Chondrocyte (in vitro differentiated cells): ENCODE results near the gene NARS2. TPM values are rescaled to one million over a fixed set of nuclear protein-coding genes. Genes with fewer than 3 reads are reported as not detected.

ENCODE experiments used
- DNase-seq: peaks from one replicate; pipeline ENCODE4 v3.0.0; 2021; ENCODE audit warnings: mixed read lengths, low spot score
- H3K27ac Mint-ChIP-seq: one replicate; pipeline ENCODE4 v1.8.0; 2021; ENCODE audit warnings: mild to moderate bottlenecking, moderate library complexity, mixed read lengths; ENCODE audit not compliant: unreplicated experiment
- H3K27me3 Mint-ChIP-seq: 2 replicates; pipeline ENCODE4 v1.8.0; 2021; ENCODE audit warnings: low read depth, mixed read lengths
- H3K36me3 Mint-ChIP-seq: 2 replicates; pipeline ENCODE4 v1.8.0; 2021; ENCODE audit warnings: low read depth, mixed read lengths
- H3K4me1 Mint-ChIP-seq: 2 replicates; pipeline ENCODE4 v1.8.0; 2021; ENCODE audit warnings: low read depth, mild to moderate bottlenecking, mixed read lengths
- H3K4me3 Mint-ChIP-seq: one replicate; pipeline ENCODE4 v1.8.0; 2021; ENCODE audit warnings: mild to moderate bottlenecking, moderate library complexity, mixed read lengths; ENCODE audit not compliant: unreplicated experiment
- H3K9me3 Mint-ChIP-seq: 2 replicates; pipeline ENCODE4 v1.8.0; 2021; ENCODE audit warnings: low read depth, mixed read lengths
- total RNA-seq: library from RNA; stranded (reverse); gene quantifications from 3 replicates; pipeline ENCODE4 v1.2.1, GENCODE V29; 2021
- TF ChIP-seq, protein P1 (sequence below): fragments of 200-600 bp; sonication (generic); IDR thresholded peaks from 2 replicates; pipeline ENCODE4 v1.5.0; 2021; ENCODE audit warnings: antibody characterized with exemption, mild to moderate bottlenecking, moderate library complexity

Gene NARS2
- total RNA-seq, 1 donor from 2014 or later = 12.4 TPM

DNA sequence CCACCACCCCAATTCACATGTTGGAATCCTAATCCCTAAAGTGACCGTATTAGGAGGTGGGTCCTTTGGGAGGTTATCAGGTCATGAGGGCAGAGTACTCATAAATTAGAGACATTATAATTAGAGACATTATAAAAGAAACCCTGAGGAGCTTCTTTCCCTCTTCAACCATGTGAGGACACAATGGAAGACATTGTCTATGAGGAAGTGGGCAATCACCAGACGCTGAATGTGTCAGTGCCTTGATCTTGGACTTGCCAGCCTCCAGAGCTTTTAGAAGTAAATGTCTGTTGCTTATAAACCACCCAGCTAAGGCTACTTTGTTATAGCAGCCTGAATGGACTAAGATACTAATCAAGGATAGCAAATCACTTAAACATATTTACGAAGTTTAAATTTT, 171.8 kb downstream of the NARS2 start:
- TF ChIP-seq, protein P1, sequence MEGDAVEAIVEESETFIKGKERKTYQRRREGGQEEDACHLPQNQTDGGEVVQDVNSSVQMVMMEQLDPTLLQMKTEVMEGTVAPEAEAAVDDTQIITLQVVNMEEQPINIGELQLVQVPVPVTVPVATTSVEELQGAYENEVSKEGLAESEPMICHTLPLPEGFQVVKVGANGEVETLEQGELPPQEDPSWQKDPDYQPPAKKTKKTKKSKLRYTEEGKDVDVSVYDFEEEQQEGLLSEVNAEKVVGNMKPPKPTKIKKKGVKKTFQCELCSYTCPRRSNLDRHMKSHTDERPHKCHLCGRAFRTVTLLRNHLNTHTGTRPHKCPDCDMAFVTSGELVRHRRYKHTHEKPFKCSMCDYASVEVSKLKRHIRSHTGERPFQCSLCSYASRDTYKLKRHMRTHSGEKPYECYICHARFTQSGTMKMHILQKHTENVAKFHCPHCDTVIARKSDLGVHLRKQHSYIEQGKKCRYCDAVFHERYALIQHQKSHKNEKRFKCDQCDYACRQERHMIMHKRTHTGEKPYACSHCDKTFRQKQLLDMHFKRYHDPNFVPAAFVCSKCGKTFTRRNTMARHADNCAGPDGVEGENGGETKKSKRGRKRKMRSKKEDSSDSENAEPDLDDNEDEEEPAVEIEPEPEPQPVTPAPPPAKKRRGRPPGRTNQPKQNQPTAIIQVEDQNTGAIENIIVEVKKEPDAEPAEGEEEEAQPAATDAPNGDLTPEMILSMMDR = no peak
- H3K27ac Mint-ChIP-seq = no peak overlapping the region
- no peak overlapping the region for H3K4me3 Mint-ChIP-seq
- H3K27me3 Mint-ChIP-seq = no peaks in the 10 kb centered on the region
- peaks cover 6% of the 10 kb centered on the region for H3K9me3 Mint-ChIP-seq
- peaks cover 10% of the 10 kb centered on the region for H3K36me3 Mint-ChIP-seq
- DNase-seq = no peak
- peaks cover 18% of the 10 kb centered on the region for H3K4me1 Mint-ChIP-seq

DNA sequence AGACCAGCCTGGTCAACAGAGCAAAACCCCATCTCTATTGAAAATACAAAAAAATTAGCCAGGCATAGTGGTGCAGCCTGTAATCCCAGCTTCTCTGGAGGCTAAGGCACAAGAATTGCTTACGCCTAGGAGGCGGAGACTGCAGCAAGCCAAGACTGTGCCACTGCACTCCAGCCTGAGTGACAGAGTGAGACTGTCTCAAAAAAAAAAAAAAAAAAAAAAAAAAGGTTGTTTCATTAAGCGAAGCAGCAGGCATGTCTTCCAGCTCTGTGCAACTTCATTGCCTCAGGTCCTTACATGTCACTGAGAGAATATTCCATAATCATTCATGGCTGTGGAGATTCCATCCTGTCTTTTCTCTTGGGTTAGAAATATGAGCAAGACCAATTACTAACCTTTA, 174.0 kb downstream of the NARS2 start:
- Mint-ChIP-seq H3K27ac (no peak overlapping the region), H3K9me3 (no peaks in the 10 kb centered on the region), H3K27me3 (no peaks in the 10 kb centered on the region), H3K4me3 (no peak overlapping the region), H3K36me3 (no peaks in the 10 kb centered on the region), H3K4me1 (peaks cover 18% of the 10 kb centered on the region)
- DNase-seq = no peak
- TF ChIP-seq, protein P1 = no peak

DNA sequence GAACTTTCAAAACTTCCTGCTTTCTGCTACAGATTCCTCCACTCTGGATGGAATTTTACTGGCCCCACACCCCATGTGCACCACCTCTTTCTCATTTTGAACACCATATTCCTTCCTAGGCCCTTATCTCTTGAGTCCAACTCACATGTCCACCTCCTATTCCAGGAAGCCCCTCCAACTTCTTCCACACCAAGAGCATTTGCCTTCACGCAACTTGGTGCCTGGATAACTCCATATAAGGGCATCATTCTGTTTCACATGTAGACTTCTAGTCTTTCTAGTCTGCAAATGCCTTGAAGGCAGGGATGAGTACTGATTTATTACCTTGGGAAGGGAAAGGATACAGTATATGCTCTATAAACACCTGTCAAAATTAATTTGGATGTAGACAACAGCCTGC, 174.5 kb downstream of the NARS2 start:
- Mint-ChIP-seq H3K27ac (no peak overlapping the region), H3K27me3 (no peaks in the 10 kb centered on the region), H3K9me3 (no peaks in the 10 kb centered on the region), H3K4me1 (peaks cover 18% of the 10 kb centered on the region), H3K4me3 (no peak overlapping the region), H3K36me3 (no peaks in the 10 kb centered on the region)
- TF ChIP-seq, protein P1 = no peak
- no peak for DNase-seq

DNA sequence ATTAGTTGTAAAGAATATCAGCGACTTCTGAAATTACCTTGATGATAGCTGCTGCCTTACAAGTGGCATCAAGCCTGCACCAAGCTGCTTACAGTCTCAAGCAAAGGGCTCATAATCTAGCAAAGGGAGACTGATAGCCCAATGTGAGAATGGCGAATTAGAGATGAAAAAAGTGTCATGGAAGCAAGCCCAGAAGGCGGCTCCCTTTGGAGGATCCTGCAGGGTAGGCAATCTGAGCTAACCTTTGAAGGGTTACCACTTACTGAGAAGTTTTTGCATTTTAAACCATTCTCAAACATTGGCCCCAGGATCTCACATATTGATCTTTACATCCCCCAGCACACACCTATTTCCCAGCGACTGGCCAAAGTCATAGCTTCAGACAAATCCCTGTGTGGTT, 175.5 kb downstream of the NARS2 start:
- H3K4me1 Mint-ChIP-seq = peaks cover 13% of the 10 kb centered on the region
- H3K27me3 Mint-ChIP-seq = no peaks in the 10 kb centered on the region
- H3K9me3 Mint-ChIP-seq = no peaks in the 10 kb centered on the region
- H3K4me3 Mint-ChIP-seq = no peak overlapping the region
- DNase-seq = no peak
- no peaks in the 10 kb centered on the region for H3K36me3 Mint-ChIP-seq
- no peak overlapping the region for H3K27ac Mint-ChIP-seq
- TF ChIP-seq, protein P1 = no peak

DNA sequence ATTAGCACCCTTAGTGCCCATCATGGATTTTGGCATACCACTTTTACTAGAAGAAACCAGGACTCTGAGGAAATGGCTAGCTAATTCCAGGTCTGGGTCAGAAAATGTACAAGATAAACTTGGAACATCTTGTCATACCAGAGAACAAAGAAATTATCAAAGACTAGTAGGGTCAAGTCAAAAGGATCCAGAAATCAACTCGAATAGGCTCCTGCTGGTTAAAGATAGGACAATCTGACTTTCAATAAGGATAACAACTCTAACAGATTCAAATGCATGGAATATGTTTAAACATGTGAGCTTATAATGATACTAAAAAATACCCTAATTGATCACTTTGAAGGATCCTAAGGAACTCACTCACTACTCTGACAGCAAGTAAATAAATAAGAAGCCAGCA, 175.9 kb downstream of the NARS2 start:
- H3K9me3 Mint-ChIP-seq = no peaks in the 10 kb centered on the region
- TF ChIP-seq, protein P1 = no peak
- no peak overlapping the region for H3K27ac Mint-ChIP-seq
- H3K36me3 Mint-ChIP-seq = no peaks in the 10 kb centered on the region
- no peak overlapping the region for H3K4me3 Mint-ChIP-seq
- no peaks in the 10 kb centered on the region for H3K27me3 Mint-ChIP-seq
- DNase-seq = no peak
- peaks cover 9% of the 10 kb centered on the region for H3K4me1 Mint-ChIP-seq
